ENCODE data around the gene CFAP119.
A peak's percentile ranks its signal among the peaks of the same experiment; 100 is the strongest.

The CFAP119 gene

DNA sequence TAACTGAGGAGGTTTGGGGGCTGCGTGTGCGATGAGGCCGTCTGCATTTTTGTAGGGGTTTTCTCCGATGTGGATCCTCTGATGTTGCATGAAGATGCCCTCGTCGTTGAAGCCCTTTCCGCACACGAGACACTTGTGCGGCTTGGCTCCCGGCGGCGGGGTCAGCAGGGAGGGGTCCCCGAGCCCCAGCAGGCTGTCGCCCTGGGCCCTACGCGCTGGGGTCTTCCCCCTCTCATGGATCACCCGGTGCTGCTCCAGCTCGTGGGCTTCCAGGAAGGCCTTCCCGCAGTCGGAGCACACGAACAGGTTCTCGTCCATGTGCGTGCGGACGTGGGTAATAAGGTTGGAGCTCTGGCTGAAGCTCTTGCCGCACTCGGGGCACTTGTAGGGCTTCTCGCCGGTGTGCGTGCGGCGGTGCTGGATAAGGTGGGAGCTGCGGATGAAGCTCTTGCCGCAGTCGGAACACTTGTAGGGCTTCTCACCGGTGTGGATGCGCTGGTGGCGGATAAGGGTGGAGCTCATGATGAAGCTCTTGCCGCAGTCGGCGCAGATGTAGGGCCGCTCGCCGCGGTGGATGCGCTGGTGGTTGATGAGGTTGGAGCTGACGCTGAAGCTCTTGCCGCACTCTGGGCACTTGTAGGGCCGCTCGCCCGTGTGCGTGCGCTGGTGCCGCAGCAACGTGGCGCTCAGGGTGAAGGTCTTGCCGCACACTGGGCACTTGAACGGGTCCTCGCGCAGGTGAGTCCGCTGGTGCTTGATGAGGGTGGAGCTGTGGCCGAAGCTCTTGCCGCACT is 20.8 kb upstream of the CFAP119 start:
- DNase-seq (ENCODE audit: low read depth in 4 of 4, low spot score in 1 of 4): no peak

DNA sequence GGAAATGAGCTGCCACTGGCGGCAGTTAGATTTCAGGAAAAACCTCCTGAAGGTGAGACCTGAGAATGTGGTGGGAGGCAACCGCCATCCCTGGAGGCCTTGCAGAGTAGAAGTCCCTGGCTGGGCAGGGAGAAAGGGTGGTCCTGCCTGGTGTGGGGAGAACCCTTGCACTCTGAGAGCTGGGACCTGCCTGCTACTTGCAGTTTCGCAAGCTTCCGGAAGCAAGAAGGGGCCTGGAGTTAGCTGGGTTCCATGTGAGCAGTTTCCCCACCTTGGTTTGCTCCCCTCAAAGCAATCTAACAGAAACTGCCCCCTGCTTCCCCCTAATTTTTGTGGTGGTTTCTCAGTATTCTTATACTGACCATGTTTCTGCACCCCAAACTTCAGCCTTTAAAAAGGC is 18.7 kb upstream of the CFAP119 start:
- no peak for DNase-seq (ENCODE audit: low read depth in 4 of 4, low spot score in 1 of 4)

DNA sequence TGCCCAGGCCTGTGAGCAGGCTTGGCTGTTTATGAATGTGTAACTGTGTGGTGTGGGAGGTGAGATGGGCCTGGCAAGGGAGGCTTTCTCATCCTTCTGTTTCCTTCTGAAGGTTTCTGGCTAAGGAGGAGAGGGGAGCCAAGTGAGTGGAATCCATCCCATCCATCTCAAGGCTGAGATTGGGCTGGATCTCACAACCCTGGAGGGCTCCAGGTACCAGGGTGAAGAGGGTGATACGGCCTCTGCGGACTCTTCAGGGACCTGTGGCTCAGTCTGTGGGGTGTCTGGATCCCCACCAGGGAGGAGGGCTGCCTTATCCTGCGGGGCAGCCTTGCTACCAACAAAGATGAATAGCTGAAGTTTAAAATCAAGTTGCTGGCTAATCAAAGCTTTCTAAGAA is 18.2 kb upstream of the CFAP119 start:
- DNase-seq (ENCODE audit: low read depth in 4 of 4, low spot score in 1 of 4): no peak

DNA sequence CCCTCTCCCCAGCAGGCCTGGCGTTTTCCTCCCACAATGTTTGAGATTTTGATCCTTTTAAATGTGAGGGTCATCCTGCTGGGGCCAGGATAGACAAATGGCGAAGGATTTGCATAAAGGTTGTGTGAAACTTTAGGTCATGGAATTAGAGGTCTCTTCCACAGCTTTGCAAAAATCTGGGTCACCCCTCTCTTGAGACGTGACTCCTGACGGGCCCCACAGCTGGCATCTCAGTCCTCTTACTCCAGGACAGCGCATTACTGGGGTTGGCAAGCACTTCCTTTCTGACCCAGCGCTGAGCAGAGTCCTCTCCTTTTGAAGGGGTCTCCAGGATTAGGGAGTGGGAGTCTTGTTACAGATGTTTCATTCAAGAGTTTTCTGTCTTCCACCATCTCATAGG is 17.7 kb upstream of the CFAP119 start:
- DNase-seq (ENCODE audit: low read depth in 4 of 4, low spot score in 1 of 4): no peak

DNA sequence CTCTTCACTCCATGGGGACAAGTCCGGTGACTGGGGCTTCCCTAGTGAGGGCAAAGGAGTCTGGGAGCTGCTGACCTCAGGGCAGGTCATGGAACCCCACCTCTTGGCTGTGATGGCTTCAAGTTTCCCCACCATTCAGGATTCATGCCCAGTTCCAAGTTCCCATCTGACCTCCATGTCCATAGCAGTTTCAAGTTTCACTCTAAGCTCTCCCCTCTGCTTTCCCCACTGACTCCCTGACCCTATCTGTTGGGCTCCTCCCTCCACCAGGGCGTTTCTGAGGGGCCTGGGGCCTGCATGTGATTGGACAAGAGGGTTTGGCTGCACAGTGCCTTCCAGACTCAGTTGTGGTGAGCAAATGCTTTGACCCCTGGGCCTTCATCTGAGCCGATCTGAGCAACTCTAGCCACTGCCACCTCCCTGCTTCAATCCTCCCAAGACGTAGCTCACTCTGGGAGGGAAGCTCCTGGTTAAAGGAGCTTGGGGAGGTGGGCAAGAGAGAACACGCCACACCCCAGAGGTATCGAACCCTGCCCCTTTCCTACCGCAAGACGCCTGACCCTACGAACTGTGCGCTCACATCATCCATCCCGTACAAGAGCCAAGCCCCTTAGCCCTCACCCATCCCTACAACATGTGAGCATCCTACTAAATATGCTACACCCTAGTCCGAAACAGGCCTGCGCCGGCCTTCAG is 16.8 kb upstream of the CFAP119 start:
- no peak for DNase-seq (ENCODE audit: low read depth in 4 of 4, low spot score in 1 of 4)

DNA sequence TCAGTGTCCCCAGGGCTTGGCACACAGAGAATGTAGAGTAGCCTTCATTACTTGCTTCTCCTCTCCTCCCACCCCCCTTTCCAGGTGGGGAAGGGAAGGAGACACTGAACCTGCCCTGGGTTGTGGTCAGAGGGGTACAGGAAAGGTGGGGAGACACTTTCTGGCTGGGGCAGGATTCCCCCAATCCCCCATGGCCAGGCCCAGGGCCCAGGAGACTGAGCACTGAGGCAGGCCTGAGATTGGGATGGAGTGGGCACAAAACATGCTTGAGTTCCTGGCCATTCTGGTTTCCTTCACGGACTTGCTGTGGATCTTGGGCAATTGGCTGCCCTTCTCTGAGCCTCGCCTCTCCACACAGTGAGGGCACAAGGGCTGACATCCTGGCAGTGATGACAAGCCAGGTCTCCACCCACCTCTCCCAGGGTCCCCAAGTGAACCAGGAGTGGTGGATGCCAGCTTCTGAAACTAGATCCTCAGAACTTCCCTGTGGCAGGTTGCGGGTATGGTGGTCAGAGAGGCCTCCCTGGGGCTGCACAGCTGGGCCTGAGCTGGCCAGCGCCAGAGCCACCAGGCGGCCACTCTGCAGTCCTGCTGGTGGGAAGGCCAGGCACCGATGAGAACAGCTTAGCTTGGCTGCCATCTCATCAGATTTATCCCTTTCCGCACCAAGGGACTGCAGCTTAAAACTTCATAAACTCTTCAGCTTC is 15.9 kb upstream of the CFAP119 start:
- no peak for DNase-seq (ENCODE audit: low read depth in 4 of 4, low spot score in 1 of 4)

DNA sequence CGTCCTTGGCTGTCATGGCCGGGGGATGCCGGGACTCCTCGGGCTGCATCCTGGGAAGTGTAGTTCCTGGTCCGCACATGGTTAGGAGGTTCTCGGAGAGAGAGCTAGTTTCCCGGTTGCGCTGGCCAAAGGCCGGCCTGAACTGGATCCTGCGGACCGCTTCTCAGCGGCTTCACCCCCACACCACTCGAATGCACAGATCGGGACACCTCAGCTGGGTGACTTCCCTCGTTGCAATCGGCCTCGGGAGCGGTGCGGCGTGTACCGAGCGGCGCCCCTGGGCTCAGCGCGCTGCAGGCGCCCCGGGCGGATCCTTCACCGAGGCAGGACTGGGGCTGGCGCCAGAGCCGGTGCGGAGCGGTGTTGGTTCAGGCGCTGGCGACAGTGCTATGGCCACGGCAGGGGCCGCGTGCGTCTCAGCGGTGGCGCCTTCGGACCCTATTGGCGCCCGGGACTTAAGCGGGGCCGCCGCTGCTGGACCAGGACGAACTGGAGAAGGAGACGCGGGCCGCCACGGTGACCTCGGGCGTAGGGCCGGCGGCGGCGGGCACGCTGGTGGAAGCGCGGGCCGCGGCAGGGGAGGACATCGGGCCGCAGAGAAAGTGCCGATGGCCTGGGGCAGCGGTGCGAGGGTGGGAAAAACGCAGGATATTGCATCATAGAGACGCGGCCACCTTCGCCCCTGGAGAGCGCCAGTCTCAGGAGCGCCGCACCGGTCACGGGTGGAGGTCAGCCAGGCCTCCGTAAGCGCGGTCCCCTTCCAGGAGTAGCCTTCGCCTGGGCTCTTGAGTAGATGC is 13.7 kb upstream of the CFAP119 start:
- peak; percentile 35 to 60 (median 50) for DNase-seq (ENCODE audit: low read depth in 4 of 4, low spot score in 1 of 4)

DNA sequence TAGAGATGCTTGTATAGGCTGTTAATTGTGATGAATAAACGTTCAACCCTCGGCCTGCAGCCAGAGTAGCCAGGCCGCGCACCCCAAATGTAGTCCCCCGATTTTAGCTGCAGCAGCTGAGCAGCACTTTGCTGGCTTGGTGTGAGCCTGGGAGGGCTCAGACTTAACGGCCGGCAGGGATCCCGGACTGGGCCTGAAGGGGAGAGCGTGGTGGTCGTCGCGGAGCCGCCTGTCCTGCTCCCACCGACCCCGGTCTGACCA is 13.2 kb upstream of the CFAP119 start:
- no peak for DNase-seq (ENCODE audit: low read depth in 4 of 4, low spot score in 1 of 4)

DNA sequence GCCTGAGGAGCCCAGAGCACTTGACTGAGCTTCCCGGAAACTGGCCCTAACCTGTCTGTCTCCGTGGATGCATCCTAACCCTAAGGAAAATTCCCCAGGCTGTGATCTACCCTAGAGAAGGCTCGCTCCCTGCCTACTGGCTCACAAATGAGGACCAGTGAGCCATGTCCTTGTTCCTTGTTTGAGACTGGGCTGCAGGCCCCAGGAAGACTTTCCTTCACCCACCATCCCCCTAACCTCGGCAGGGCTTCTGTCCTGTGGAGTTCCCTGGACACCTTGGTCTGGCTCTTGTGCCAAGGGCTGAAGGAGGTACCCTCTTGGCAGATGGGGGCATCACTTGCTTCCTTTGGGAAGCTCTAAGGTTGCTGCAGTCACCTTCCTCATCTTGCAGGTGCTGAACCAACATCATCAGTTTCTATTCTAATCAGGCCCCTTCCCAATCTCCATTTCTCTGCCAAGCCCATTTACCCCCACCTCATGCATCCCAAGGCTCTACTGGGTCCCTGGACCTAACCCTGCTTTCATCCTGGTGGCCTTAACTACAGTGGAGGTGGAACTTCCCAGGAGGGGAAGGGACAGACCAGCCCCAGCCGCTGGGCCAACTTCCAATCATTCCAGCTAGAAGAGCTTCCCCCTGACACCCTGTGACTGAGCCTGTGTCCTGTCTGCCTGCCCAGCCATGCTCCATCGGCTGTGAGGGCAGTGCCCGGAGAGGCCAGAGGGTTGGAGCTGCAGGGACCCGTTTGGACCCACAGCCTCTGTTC is 12.7 kb upstream of the CFAP119 start:
- DNase-seq (ENCODE audit: low read depth in 4 of 4, low spot score in 1 of 4): no peak

DNA sequence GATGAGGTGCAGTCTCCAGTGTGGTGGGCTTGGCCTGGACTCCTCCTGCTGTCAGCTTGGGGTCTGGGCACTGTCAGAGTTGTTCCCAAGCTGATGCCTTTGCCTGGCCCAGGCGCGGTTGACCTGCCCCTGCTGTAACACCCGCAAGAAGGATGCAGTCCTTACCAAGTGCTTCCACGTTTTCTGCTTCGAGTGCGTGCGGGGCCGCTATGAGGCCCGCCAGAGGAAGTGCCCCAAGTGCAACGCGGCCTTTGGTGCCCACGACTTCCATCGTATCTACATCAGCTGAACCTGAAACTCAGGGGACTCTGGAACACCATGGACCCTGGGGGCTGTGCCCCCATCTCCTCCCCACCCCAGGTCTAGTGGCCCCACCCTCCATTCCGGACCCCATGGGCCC is 12.0 kb upstream of the CFAP119 start:
- no peak for DNase-seq (ENCODE audit: low read depth in 4 of 4, low spot score in 1 of 4)

DNA sequence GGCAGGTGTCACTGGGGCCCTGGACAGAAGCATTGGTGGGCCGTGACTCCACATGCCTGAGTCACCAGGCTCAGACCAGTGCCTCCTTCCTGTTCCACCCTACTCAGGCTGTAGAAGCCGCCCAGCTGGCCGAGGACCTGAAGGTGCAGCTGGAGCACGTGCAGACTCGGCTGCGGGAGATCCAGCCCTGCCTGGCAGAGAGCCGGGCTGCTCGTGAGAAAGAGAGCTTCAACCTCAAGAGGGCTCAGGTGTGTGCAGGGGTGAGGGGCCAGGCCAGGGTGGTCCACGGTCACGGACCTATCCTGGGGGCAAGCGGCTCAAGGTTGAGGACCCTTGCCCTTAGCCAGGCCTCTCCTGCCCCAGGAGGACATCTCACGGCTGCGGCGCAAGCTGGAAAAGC is 9.9 kb upstream of the CFAP119 start:
- no peak for DNase-seq (ENCODE audit: low read depth in 4 of 4, low spot score in 1 of 4)

DNA sequence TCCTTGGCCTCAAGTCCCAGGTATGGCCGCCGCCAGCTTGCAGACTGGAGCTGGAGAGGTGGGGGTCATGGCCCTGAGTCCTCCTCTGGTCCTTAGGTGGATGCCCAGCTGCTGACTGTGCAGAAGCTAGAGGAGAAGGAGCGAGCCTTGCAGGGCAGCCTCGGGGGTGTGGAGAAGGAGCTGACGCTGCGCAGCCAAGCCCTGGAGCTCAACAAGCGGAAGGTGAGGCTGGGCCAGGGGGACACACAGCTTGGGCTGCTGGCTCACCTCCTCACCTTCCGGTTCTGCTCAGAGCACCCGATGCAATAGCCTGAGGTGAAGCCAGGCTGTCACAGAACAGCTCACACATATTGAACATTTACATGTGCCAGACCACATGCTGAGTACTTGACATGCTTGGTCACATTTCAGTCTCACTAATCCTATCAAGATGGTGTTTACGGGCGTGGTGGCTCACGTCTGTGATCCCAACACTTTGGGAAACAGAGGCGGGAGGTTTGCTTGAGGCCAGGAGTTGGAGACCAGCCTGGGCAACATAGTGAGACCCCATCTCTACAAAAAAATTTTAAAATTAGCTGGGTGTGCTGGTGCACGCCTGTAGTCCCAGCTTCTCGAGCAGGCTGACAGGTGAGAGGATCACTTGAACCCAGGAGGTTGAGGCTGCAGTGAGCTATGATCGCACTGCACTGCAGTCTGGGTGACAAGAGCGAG is 7.7 kb upstream of the CFAP119 start:
- DNase-seq (ENCODE audit: low read depth in 4 of 4, low spot score in 1 of 4): no peak

DNA sequence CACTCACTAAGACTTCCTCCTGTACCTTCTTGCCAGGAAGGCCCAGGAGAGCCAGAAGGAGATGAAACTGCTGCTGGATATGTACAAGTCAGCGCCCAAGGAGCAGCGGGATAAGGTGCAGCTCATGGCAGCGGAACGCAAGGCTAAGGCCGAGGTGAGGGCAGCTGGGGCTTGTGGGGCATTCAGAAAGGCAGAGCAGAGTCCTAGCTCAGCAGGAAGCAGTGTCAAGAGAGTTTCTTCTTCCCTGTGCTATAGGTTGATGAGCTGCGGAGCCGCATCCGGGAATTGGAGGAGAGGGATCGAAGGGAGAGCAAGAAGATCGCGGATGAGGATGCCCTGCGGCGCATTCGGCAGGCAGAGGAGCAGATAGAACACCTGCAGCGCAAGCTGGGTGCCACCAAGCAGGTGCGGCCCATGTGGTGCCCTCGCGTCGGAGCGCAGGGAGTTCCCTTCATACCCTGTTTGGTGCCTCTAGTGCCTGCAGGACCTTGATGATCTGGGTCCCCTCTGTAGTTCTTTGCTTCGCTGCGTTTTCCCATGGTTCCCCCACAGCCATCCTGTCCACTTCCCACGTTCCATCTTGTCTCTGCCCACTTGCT is 6.8 kb upstream of the CFAP119 start:
- DNase-seq (ENCODE audit: low read depth in 4 of 4, low spot score in 1 of 4): no peak

DNA sequence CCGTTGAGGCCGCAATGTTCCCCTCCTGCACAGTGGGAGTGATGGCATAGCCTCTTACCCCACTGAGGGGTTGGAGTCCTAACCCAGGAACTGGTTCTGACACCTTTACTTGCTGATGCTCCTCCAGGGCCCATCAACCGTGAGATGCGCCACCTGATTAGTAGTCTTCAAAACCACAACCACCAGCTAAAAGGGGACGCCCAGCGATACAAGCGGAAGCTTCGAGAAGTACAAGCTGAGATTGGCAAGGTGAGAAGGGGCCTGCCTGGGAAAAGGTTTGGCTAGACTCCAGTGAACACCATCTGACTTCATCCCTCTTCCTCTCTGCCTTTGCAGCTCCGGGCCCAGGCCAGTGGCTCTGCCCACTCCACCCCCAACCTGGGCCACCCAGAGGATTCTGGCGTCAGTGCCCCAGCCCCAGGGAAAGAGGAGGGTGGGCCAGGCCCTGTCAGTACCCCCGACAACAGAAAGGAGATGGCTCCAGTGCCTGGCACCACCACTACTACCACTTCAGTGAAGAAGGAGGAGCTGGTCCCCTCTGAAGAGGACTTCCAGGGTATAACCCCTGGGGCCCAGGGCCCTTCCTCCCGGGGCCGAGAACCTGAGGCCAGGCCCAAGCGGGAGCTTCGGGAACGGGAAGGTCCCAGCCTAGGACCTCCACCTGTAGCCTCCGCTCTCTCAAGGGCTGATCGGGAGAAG is 6.1 kb upstream of the CFAP119 start:
- DNase-seq (ENCODE audit: low read depth in 4 of 4, low spot score in 1 of 4): no peak

DNA sequence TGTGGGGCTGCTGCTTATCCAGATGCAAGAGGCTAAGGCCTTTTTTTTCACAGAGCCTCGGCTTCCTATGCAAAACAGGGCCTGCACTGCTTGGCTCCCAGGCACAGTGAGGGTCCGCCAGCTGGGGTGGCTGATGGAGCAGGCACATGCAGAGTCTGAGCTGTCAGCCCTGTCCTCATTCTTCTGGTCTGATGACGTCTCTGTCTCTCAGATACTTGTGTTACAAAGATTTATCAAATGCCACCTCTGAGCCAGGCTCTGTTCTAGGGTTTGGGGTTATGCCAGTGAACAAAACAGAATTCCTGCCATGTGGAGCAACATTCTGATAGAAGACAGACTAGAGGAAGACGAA is 5.0 kb upstream of the CFAP119 start:
- DNase-seq (ENCODE audit: low read depth in 4 of 4, low spot score in 1 of 4): no peak

DNA sequence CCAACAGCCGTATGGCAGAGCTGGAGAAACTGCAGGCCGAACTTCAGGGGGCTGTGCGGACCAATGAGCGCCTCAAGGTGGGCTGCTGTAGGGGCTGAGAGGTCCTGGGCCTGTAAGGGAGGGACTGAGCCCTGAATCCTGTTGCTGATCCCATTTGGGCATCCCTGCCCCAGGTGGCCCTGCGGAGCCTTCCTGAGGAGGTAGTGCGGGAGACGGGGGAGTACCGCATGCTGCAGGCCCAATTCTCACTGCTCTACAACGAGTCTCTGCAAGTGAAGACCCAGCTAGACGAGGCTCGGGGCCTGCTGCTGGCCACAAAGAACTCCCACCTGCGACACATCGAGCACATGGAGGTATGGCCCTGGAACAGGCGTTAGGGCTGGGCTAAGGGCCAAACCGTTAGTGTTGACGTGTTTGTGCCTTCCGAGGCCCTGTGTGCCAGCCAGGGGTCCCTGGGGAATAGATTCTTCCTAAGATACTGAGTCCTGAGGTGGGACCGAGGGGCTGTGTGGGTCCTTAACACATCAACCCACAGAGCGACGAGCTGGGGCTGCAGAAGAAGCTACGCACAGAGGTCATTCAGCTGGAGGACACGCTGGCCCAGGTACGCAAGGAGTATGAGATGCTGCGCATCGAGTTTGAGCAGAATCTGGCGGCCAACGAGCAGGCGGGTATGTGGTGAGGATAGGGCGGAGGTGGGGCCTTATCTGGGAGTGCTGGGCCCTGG is 4.5 kb upstream of the CFAP119 start:
- DNase-seq (ENCODE audit: low read depth in 4 of 4, low spot score in 1 of 4): no peak

DNA sequence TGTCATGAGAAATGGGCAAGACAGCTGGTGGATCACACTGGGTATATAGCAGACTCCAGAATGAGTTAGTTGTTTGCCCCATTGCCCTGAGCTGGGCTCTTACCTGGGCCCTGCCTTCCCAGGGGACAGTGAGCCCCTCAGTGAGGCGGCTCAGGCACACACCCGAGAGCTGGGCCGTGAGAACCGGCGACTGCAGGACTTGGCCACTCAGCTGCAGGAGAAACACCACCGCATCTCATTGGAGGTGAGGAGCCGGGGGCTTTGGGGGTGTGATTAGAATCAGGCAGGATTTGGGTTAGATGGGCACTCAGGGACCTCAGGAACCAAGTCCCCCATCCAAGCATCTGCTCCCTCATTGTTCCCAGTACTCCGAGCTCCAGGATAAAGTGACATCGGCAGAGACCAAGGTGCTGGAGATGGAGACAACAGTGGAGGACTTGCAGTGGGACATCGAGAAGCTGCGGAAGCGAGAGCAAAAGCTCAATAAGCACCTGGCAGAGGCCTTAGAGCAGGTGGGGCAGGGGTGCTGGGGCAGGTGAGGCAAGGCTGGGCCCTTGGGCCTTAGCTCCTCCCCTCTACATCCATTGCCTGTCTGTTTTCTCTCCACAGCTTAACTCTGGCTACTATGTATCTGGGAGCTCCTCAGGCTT is 3.1 kb upstream of the CFAP119 start:
- DNase-seq (ENCODE audit: low read depth in 4 of 4, low spot score in 1 of 4): no peak

DNA sequence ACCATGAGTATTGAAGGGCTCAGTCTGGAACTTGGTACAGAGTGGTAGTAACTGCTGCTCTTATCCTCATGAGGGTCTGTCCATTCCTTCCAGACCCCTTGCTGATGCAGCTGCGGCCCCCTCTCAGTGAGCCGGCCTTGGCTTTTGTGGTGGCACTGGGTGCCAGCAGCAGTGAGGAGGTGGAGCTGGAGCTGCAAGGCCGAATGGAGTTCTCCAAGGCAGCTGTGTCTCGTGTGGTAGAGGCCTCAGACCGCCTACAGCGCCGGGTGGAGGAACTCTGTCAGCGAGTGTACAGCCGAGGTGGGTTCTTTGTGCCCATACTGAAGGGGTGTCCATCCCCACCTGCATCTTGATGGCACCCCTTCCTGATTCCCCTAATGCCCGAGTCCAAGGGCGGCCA is 2.2 kb upstream of the CFAP119 start:
- DNase-seq (ENCODE audit: low read depth in 4 of 4, low spot score in 1 of 4): no peak

All from stimulated activated CD4-positive, alpha-beta T cell treated with anti-CD3 and anti-CD28 coated beads, Interleukin-1b, Interleukin-23, amount 100 ng/mL, for 24 hours (primary cell).